CD14-positive monocyte (primary cell): Measurements from ENCODE around the gene ELP6. TPM values are rescaled to one million over a fixed set of nuclear protein-coding genes. Genes with fewer than 3 reads are reported as not detected.

Experiments used
- DNase-seq, 3 donors: peaks; one replicate each; pipeline ENCODE4 v3.0.0-alpha.2; 2011 to 2022
- H2AFZ ChIP-seq: 2 replicates; pipeline ENCODE4 v1.6.0; 2012; ENCODE audit warnings: mild to moderate bottlenecking, low read depth, low read length, inconsistent platforms; ENCODE audit not compliant: insufficient read depth, poor library complexity, severe bottlenecking
- H3K27ac ChIP-seq, 2 donors: 1 replicate in 1 of 2; 2 replicates in 1 of 2; pipeline ENCODE4 v1.5.1; 2012 to 2013; ENCODE audit warnings: low read length in 2 of 2, control low read depth in 1 of 2, inconsistent platforms in 1 of 2, low read depth in 1 of 2, mild to moderate bottlenecking in 1 of 2
- H3K27me3 ChIP-seq, 2 donors: one replicate each; pipeline versions ENCODE4 v1.6.0 to v1.6.1; 2011 to 2013; ENCODE audit warnings: low read length in 2 of 2; ENCODE audit not compliant: control insufficient read depth in 2 of 2, insufficient read depth in 2 of 2
- H3K36me3 ChIP-seq, 2 donors: replicated peaks in 1 of 2; 1 replicate in 1 of 2; 2 replicates in 1 of 2; pipeline versions ENCODE4 v1.5.1 to v1.6.1; 2012 to 2013; ENCODE audit warnings: low read length in 2 of 2, control low read depth in 1 of 2, inconsistent platforms in 1 of 2, mild to moderate bottlenecking in 1 of 2; ENCODE audit not compliant: insufficient read depth in 2 of 2, control insufficient read depth in 1 of 2
- H3K4me1 ChIP-seq, 2 donors: 1 replicate in 1 of 2; 2 replicates in 1 of 2; pipeline versions ENCODE4 v1.5.1 to v1.6.1; 2012 to 2013; ENCODE audit warnings: low read length in 2 of 2, control low read depth in 1 of 2, inconsistent platforms in 1 of 2, mild to moderate bottlenecking in 1 of 2, moderate library complexity in 1 of 2; ENCODE audit not compliant: insufficient read depth in 2 of 2, control insufficient read depth in 1 of 2
- H3K4me2 ChIP-seq: replicated peaks from 2 replicates; pipeline ENCODE3; 2012; ENCODE audit warnings: low read length, moderate library complexity, mild to moderate bottlenecking; ENCODE audit not compliant: poor library complexity, severe bottlenecking; ENCODE audit errors: extremely low read depth
- H3K4me3 ChIP-seq, 3 experiments: fragments of 200-600 bp in 1 of 3; sonication (generic) in 1 of 3; replicated peaks in 1 of 3; 1 replicate in 2 of 3; 2 replicates in 1 of 3; pipeline ENCODE4 v1.5.1; 2011 to 2013; ENCODE audit warnings: low read length in 3 of 3, mild to moderate bottlenecking in 3 of 3, control low read depth in 2 of 3, low read depth in 2 of 3, inconsistent platforms in 1 of 3, moderate library complexity in 1 of 3
- H3K79me2 ChIP-seq: 2 replicates; pipeline ENCODE4 v1.6.0; 2012; ENCODE audit warnings: mild to moderate bottlenecking, control low read depth, inconsistent platforms, low read length, moderate library complexity; ENCODE audit not compliant: insufficient read depth
- H3K9ac ChIP-seq: 2 replicates; pipeline ENCODE4 v1.6.0; 2017; ENCODE audit warnings: low read length, mild to moderate bottlenecking; ENCODE audit not compliant: insufficient read depth, poor library complexity, severe bottlenecking
- H3K9me3 ChIP-seq, 2 donors: replicated peaks in 1 of 2; 1 replicate in 1 of 2; 2 replicates in 1 of 2; pipeline versions ENCODE4 v1.5.1 to v1.6.1; 2012 to 2013; ENCODE audit warnings: low read length in 2 of 2, control low read depth in 1 of 2; ENCODE audit not compliant: control insufficient read depth in 1 of 2, insufficient read depth in 1 of 2
- H4K20me1 ChIP-seq: 2 replicates; pipeline ENCODE4 v1.6.0; 2012; ENCODE audit warnings: mild to moderate bottlenecking, low read length, control low read depth, moderate library complexity; ENCODE audit not compliant: insufficient read depth
- H3K27ac Mint-ChIP-seq, 7 donors: one replicate each; pipeline ENCODE4 v1.8.0; 2020; ENCODE audit warnings: mild to moderate bottlenecking in 7 of 7, mixed read lengths in 7 of 7, moderate library complexity in 6 of 7, inconsistent platforms in 2 of 7
- H3K27me3 Mint-ChIP-seq, 3 donors: one replicate each; pipeline ENCODE4 v1.8.0; 2021 to 2022; ENCODE audit warnings: low read depth in 3 of 3, mild to moderate bottlenecking in 3 of 3, mixed read lengths in 3 of 3, moderate library complexity in 3 of 3, inconsistent platforms in 1 of 3
- H3K36me3 Mint-ChIP-seq, 2 donors: one replicate each; pipeline ENCODE4 v1.8.0; 2020; ENCODE audit warnings: mixed read lengths in 2 of 2, inconsistent platforms in 1 of 2, mild to moderate bottlenecking in 1 of 2
- H3K4me1 Mint-ChIP-seq: one replicate; pipeline ENCODE4 v1.8.0; 2020; ENCODE audit warnings: mild to moderate bottlenecking, mixed read lengths
- H3K4me3 Mint-ChIP-seq, 2 donors: one replicate each; pipeline ENCODE4 v1.8.0; 2020; ENCODE audit warnings: mild to moderate bottlenecking in 2 of 2, mixed read lengths in 2 of 2, moderate library complexity in 1 of 2
- H3K9me3 Mint-ChIP-seq, 7 donors: one replicate each; pipeline ENCODE4 v1.8.0; 2020 to 2022; ENCODE audit warnings: mixed read lengths in 7 of 7, mild to moderate bottlenecking in 6 of 7, moderate library complexity in 6 of 7, inconsistent platforms in 2 of 7
- CTCF ChIP-seq: fragments of 200-600 bp; IDR thresholded peaks from one replicate; pipeline ENCODE4 v1.8.0; 2022; ENCODE audit warnings: antibody characterized with exemption, mild to moderate bottlenecking
- WGBS: methylation state at CpG from one replicate; pipeline ENCODE4 v1.1.5; 2013; ENCODE audit warnings: missing lambda C conversion rate; ENCODE audit not compliant: insufficient coverage; 5-methylcytosine and 5-hydroxymethylcytosine counted together
- intact Hi-C, 2 donors: fragments of 100-400 bp; cut with micrococcal nuclease; formaldehyde crosslinking; loops; one replicate each; pipeline versions ENCODE4 v1.15.0 to v1.15.1; 2023
- polyA plus RNA-seq, 3 donors: library from polyadenylated mRNA; depleted of rRNA in 1 of 3; unstranded in 2 of 3; stranded (reverse) in 1 of 3; fragments of 300-500 nt in 2 of 3; fragments of >200 nt in 1 of 3; fragmentation: Illumina TruSeq in 2 of 3; gene quantifications; 1 replicate in 2 of 3; 2 replicates in 1 of 3; pipeline ENCODE4 v1.2.3, GENCODE V29; 2012 to 2021

The ELP6 gene
- polyA plus RNA-seq, 3 donors: 14.0 to 18.3 (median 14.9) TPM

GRCh38 chr3:47540281-47540680, 26.8 kb upstream of the ELP6 start:
- Mint-ChIP-seq H3K9me3 (peaks cover 0 to 3% (median 0%) of the 10 kb centered on the region in 7 donors), H3K27me3 (peaks cover 2 to 5% (median 4%) of the 10 kb centered on the region in 3 donors), H3K27ac (no peak overlapping the region), H3K4me1 (no peaks in the 10 kb centered on the region), H3K36me3 (no peaks in the 10 kb centered on the region), H3K4me3 (no peak overlapping the region)
- H3K36me3 ChIP-seq: no peaks in the 10 kb centered on the region
- no peak overlapping the region for H3K9ac ChIP-seq
- no peak overlapping the region for H3K4me3 ChIP-seq
- no peaks in the 10 kb centered on the region for H3K4me1 ChIP-seq
- H3K27me3 ChIP-seq: no peaks in the 10 kb centered on the region
- H2AFZ ChIP-seq: no peak overlapping the region
- DNase-seq: no peak
- no peaks in the 10 kb centered on the region for H3K9me3 ChIP-seq
- no peak overlapping the region for H3K4me2 ChIP-seq
- no peaks in the 10 kb centered on the region for H3K79me2 ChIP-seq
- TF ChIP-seq CTCF: no peak
- intact Hi-C loops: no loop called here
- 100% methylated on average over 1 of the region's 4 CpGs for WGBS
- H3K27ac ChIP-seq: no peak overlapping the region
- H4K20me1 ChIP-seq: no peaks in the 10 kb centered on the region

GRCh38 chr3:47536967-47537366, 23.5 kb upstream of the ELP6 start:
- Histone ChIP-seq H3K9ac (no peak overlapping the region), H3K79me2 (no peaks in the 10 kb centered on the region), H3K36me3 (no peaks in the 10 kb centered on the region), H3K9me3 (no peaks in the 10 kb centered on the region), H3K4me3 (no peak overlapping the region), H3K27me3 (no peaks in the 10 kb centered on the region), H3K4me1 (no peaks in the 10 kb centered on the region), H2AFZ (no peak overlapping the region), H3K4me2 (no peak overlapping the region), H4K20me1 (no peaks in the 10 kb centered on the region), H3K27ac (no peak overlapping the region)
- Mint-ChIP-seq H3K36me3 (no peaks in the 10 kb centered on the region), H3K4me3 (no peak overlapping the region), H3K4me1 (no peaks in the 10 kb centered on the region), H3K9me3 (peaks cover 0 to 3% (median 0%) of the 10 kb centered on the region in 7 donors), H3K27me3 (peaks cover 5 to 13% (median 9%) of the 10 kb centered on the region in 3 donors), H3K27ac (peak overlapping the region in 1 of 7 donors; percentile 35)
- TF ChIP-seq CTCF: no peak
- WGBS: 93% methylated on average over 5 of the region's 6 CpGs
- DNase-seq: no peak
- intact Hi-C loops: no loop called here
